Mesenteric fat pad (tissue), 1 donor: Measurements from ENCODE around the gene TRIM37. TPM values are rescaled to one million over a fixed set of nuclear protein-coding genes. Genes with fewer than 3 reads are reported as not detected.
"Not testable (repeated sequence)": the region's sequence is repeated elsewhere in the genome, so short reads cannot be mapped to it uniquely, and the experiment has no call there.

ENCODE experiments used
- DNase-seq: peaks from one replicate; pipeline ENCODE4 v3.0.0-alpha.2; 2020; ENCODE audit warnings: low spot score
- total RNA-seq: library from RNA; stranded (reverse); fragmentation: NEBNext Ultra II Directional; extraction: Animal tissue kit (Norgen Biotek cat#: 25700); gene quantifications from one replicate; pipeline ENCODE4 v1.2.1, GENCODE V29; 2021
- donor health status: DM: yes; HTN: yes; CAD: no.

The TRIM37 gene
- total RNA-seq, 1 donor from 2014 or later, result 16.0 TPM

- no peak for DNase-seq
Observed at GRCh38 chr17:58997756-58998553, 108.7 kb downstream of the TRIM37 start.

GRCh38 chr17:58996968-58997367 lies 109.7 kb downstream of the TRIM37 start:
- no peak for DNase-seq

GRCh38 chr17:58995247-58995940 lies 111.3 kb downstream of the TRIM37 start:
- no peak for DNase-seq

- DNase-seq, result no peak
Observed at GRCh38 chr17:58993311-58993710, 113.4 kb downstream of the TRIM37 start.

- no peak for DNase-seq
Observed at GRCh38 chr17:58991718-58992331, 114.9 kb downstream of the TRIM37 start.

- no peak for DNase-seq
Observed at GRCh38 chr17:58989629-58990028, 117.1 kb downstream of the TRIM37 start.

- no peak for DNase-seq
Observed at GRCh38 chr17:58985971-58986370, 120.7 kb downstream of the TRIM37 start.

GRCh38 chr17:58985367-58985766 lies 121.3 kb downstream of the TRIM37 start:
- no peak for DNase-seq

- DNase-seq, result no peak
Observed at GRCh38 chr17:58982626-58983025, 124.1 kb downstream of the TRIM37 start.

- no peak for DNase-seq
Observed at GRCh38 chr17:58980706-58981481, 125.8 kb downstream of the TRIM37 start.

GRCh38 chr17:58976541-58976940 lies 130.1 kb downstream of the TRIM37 start:
- DNase-seq, result no peak

GRCh38 chr17:58974354-58974753 lies 132.3 kb downstream of the TRIM37 start:
- DNase-seq, result no peak

GRCh38 chr17:58970609-58971450 lies 135.8 kb downstream of the TRIM37 start:
- DNase-seq, result no peak

- no peak for DNase-seq
Observed at GRCh38 chr17:58969612-58970011, 137.1 kb downstream of the TRIM37 start.

GRCh38 chr17:58969156-58969555 lies 137.5 kb downstream of the TRIM37 start:
- DNase-seq, result no peak

GRCh38 chr17:58968426-58969061 lies 138.1 kb downstream of the TRIM37 start:
- DNase-seq, result no peak

GRCh38 chr17:58966208-58966607 lies 140.5 kb downstream of the TRIM37 start:
- no peak for DNase-seq

- DNase-seq, result no peak
Observed at GRCh38 chr17:58965221-58965620, 141.5 kb downstream of the TRIM37 start.

- no peak for DNase-seq
Observed at GRCh38 chr17:58960068-58960467, 146.6 kb downstream of the TRIM37 start.

- DNase-seq, result not testable (repeated sequence)
Observed at GRCh38 chr17:58957725-58958073, 149.0 kb downstream of the TRIM37 start.
